Fibroblast of the aortic adventitia (primary cell): ENCODE results near the gene GPR35. TPM values are rescaled to one million over a fixed set of nuclear protein-coding genes. Genes with fewer than 3 reads are reported as not detected.
A peak's percentile ranks its signal among the peaks of the same experiment; 100 is the strongest.

ENCODE experiments used
- DNase-seq: peaks from one replicate; pipeline ENCODE4 v3.0.0-alpha.2; 2010; ENCODE audit warnings: low read depth
- H3K4me3 ChIP-seq: 2 replicates; pipeline ENCODE4 v1.5.1; 2011; ENCODE audit warnings: low read depth, mild to moderate bottlenecking, control low read depth, low read length, moderate library complexity
- CTCF ChIP-seq: IDR thresholded peaks from 2 replicates; pipeline ENCODE4 v1.5.1; 2011; ENCODE audit warnings: mild to moderate bottlenecking, low read length, control low read depth, inconsistent platforms; ENCODE audit not compliant: insufficient read depth
- total RNA-seq: library from RNA; depleted of rRNA; stranded (reverse); fragments of >200 nt; gene quantifications from 2 replicates; pipeline ENCODE4 v1.2.3, GENCODE V29; 2012; ENCODE audit warnings: low replicate concordance

Gene GPR35
- total RNA-seq, 1 donor: 0.09 TPM

- no peak overlapping the region for H3K4me3 ChIP-seq
- TF ChIP-seq CTCF: no peak
- DNase-seq: no peak
Observed at GRCh38 chr2:240601831-240602160, 23.5 kb upstream of the GPR35 start.

GRCh38 chr2:240602266-240603050 is 22.8 kb upstream of the GPR35 start:
- no peak overlapping the region for H3K4me3 ChIP-seq
- no peak for TF ChIP-seq CTCF
- no peak for DNase-seq

- TF ChIP-seq CTCF: no peak
- no peak for DNase-seq
- H3K4me3 ChIP-seq: no peak overlapping the region
Observed at GRCh38 chr2:240603081-240603835, 22.0 kb upstream of the GPR35 start.

DNA sequence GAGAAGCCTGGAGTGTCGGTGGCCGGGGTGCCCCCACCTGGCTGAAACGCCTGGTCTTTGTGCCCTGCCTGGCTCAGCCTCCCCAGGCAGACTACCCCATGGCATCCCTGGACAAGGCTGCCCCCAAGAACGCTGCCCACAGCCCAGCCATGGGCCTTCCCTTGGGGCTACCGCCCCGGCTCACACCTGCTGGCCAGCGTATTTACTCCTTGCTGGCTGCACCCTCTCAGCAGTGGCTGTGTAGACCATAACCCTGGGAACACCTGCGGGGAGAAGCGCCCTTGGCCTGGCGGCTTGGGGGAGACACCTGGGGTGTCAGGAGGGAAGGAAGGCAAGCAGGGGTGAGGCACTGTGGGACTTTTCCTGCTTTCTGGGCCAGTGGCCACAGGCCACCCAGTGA is 21.4 kb upstream of the GPR35 start:
- no peak for TF ChIP-seq CTCF
- H3K4me3 ChIP-seq: no peak overlapping the region
- no peak for DNase-seq

DNA sequence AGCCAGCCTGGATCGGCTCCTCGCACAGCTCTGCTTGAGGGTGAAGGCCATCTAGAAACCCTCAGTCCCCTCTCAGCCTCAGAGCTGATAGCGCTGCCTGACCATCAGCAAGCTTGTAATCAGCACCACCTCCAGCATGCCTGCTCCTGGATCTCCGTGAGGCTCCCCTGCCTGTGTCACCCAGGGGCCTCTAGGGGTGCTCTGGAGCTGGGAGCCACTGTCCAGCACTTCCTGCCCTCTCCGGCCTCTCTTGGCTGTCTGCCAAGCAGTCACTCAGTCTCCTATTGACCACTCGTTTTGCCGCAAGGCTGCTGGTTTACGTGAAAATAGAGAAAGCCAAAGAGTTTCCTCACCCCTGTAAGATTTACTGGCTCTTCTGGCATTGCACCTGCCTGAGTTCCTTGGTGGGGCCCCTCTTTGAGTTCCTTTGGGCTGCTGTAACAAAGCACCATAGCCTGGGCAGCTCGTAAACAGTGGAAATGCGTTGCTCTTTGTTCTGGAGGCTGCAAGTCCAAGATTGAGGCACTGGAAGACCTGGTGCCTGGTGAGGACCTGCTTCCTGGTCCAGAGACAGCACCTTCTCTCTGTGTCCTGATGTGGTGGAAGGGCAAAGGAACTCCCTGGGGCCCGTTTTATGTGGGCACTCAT is 20.9 kb upstream of the GPR35 start:
- peak; percentile 27 for DNase-seq
- peak; percentile 54 for TF ChIP-seq CTCF
- no peak overlapping the region for H3K4me3 ChIP-seq

- DNase-seq: no peak
- no peak overlapping the region for H3K4me3 ChIP-seq
- no peak for TF ChIP-seq CTCF
Observed at GRCh38 chr2:240604939-240605716, 20.2 kb upstream of the GPR35 start.
